NCI-H774 (cell line): ENCODE data around the gene NOS1AP.

Source experiments
- DNase-seq: peaks from one replicate; lab custom pipeline; 2025; lab: John Stamatoyannopoulos, UW

NOS1AP gene

GRCh38 chr1:162300057-162300917, 230.8 kb downstream of the NOS1AP start:
- no peak for DNase-seq

- no peak for DNase-seq
Measured at GRCh38 chr1:162301696-162302095, 232.2 kb downstream of the NOS1AP start.

- DNase-seq: no peak
Measured at GRCh38 chr1:162302306-162303003, 233.0 kb downstream of the NOS1AP start.

- no peak for DNase-seq
Measured at GRCh38 chr1:162303004-162303344, 233.5 kb downstream of the NOS1AP start.

GRCh38 chr1:162304736-162305135, 235.2 kb downstream of the NOS1AP start:
- DNase-seq: no peak

GRCh38 chr1:162305969-162306368, 236.5 kb downstream of the NOS1AP start:
- no peak for DNase-seq

- no peak for DNase-seq
Measured at GRCh38 chr1:162310337-162310736, 240.8 kb downstream of the NOS1AP start.

- DNase-seq: no peak
Measured at GRCh38 chr1:162314206-162314605, 244.7 kb downstream of the NOS1AP start.

GRCh38 chr1:162315673-162316072, 246.2 kb downstream of the NOS1AP start:
- DNase-seq: no peak

- DNase-seq: no peak
Measured at GRCh38 chr1:162316187-162316586, 246.7 kb downstream of the NOS1AP start.

GRCh38 chr1:162317621-162318020, 248.1 kb downstream of the NOS1AP start:
- no peak for DNase-seq

GRCh38 chr1:162319493-162320175, 250.1 kb downstream of the NOS1AP start:
- no peak for DNase-seq

GRCh38 chr1:162321809-162322422, 252.4 kb downstream of the NOS1AP start:
- no peak for DNase-seq

GRCh38 chr1:162323023-162323422, 253.5 kb downstream of the NOS1AP start:
- no peak for DNase-seq

- no peak for DNase-seq
Measured at GRCh38 chr1:162324396-162324795, 254.9 kb downstream of the NOS1AP start.

- DNase-seq: no peak
Measured at GRCh38 chr1:162326559-162326958, 257.1 kb downstream of the NOS1AP start.

- DNase-seq: no peak
Measured at GRCh38 chr1:162327144-162327787, 257.8 kb downstream of the NOS1AP start.

- DNase-seq: no peak
Measured at GRCh38 chr1:162327788-162328165, 258.3 kb downstream of the NOS1AP start.

GRCh38 chr1:162328512-162328911, 259.0 kb downstream of the NOS1AP start:
- peak; percentile 4 for DNase-seq

- no peak for DNase-seq
Measured at GRCh38 chr1:162329826-162330225, 260.3 kb downstream of the NOS1AP start.

- no peak for DNase-seq
Measured at GRCh38 chr1:162333991-162334390, 264.5 kb downstream of the NOS1AP start.

- DNase-seq: no peak
Measured at GRCh38 chr1:162335126-162335525, 265.6 kb downstream of the NOS1AP start.
